ENCODE results near the gene PTPRK.

Gene PTPRK

DNA sequence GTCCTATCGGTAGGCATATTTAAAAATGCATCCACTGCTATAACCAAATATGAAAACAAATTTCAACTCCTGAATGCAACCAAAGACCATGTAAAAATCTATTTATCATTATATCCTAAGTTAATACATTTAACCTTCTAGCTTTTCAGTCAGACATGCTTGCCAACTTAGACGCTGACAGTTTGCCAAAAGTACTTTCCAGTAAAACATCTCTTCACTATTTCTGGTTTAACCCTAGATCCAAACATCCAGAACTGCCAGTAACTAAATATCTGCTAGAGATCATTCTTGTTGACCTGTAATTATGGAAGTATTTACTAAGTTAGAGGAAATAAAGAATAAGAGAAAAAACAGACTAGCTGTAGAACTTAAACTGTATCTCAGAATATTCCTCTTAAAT, 409.3 kb downstream of the PTPRK start:
- no peak overlapping the region for H3K4me2 ChIP-seq (ENCODE audit: low read length, poor library complexity, severe bottlenecking)
- H2BK120ac ChIP-seq (ENCODE audit: low read depth, low read length): no peak overlapping the region
- H3K36me3 ChIP-seq (ENCODE audit: control insufficient read depth in 1 of 2, insufficient read depth in 2 of 2, low read depth in 1 of 2, low read length in 2 of 2): no peaks in the 10 kb centered on the region
- H3K4me3 ChIP-seq (ENCODE audit: insufficient read depth in 1 of 2, low read depth in 1 of 2, low read length in 2 of 2): no peak overlapping the region
- peaks cover 16% of the 10 kb centered on the region for H3K79me1 ChIP-seq (replicated peaks; ENCODE audit: low read length, poor library complexity, severe bottlenecking)
- no peak overlapping the region for H4K91ac ChIP-seq (ENCODE audit: low read length)
- no peak overlapping the region for H3K23ac ChIP-seq (ENCODE audit: low read length in 2 of 2)
- no peak overlapping the region for H2AFZ ChIP-seq (ENCODE audit: low read depth, low read length)
- no peak for DNase-seq
- H4K8ac ChIP-seq (ENCODE audit: low read length): no peak overlapping the region
- H2BK15ac ChIP-seq (ENCODE audit: low read depth, poor library complexity, severe bottlenecking): no peak overlapping the region
- H3K9me3 ChIP-seq (ENCODE audit: control insufficient read depth, low read length): no peaks in the 10 kb centered on the region
- no peak overlapping the region for H3K14ac ChIP-seq (ENCODE audit: low read length in 2 of 2)
- no peak overlapping the region for H2BK5ac ChIP-seq (ENCODE audit: low read depth, low read length, poor library complexity, severe bottlenecking)
- H3K27ac ChIP-seq (ENCODE audit: low read length, poor library complexity, severe bottlenecking): no peak overlapping the region
- no peak overlapping the region for H2BK12ac ChIP-seq (ENCODE audit: low read length in 2 of 2)
- H3K18ac ChIP-seq (ENCODE audit: low read depth in 1 of 2, low read length in 2 of 2): no peak overlapping the region
- H3K9ac ChIP-seq (ENCODE audit: low read length): no peak overlapping the region
- 93% methylated on average over 2 of the region's 2 CpGs for WGBS
- H3K27me3 ChIP-seq (ENCODE audit: control insufficient read depth in 1 of 2, insufficient read depth in 1 of 2, low read length in 2 of 2): no peaks in the 10 kb centered on the region
- H3K4ac ChIP-seq (ENCODE audit: low read depth in 1 of 2, low read length in 2 of 2): no peak overlapping the region
- no peak overlapping the region for H2AK5ac ChIP-seq (ENCODE audit: low read length, severe bottlenecking)
- peaks cover 2% of the 10 kb centered on the region for H3K4me1 ChIP-seq (ENCODE audit: control insufficient read depth, insufficient read depth, low read depth, low read length)

DNA sequence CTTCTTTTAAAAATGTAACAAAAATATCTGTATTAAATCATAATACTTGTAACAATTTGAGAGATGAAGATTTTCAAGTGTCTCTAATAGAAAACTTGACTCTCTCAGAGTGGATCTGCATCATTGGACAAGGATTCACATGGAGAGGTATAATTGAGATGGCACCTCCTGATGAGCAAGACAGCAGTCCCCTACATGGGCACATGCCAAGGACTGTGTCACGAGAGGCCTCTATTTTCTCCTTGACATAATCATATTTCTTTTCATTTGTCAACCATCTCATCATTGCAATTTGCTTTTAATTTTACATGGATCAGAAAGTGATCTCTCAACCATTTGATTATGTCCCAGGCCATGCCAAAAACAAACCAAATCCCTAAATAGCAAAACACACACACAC, 412.7 kb downstream of the PTPRK start:
- no peak overlapping the region for H2BK15ac ChIP-seq (ENCODE audit: low read depth, poor library complexity, severe bottlenecking)
- H2BK5ac ChIP-seq (ENCODE audit: low read depth, low read length, poor library complexity, severe bottlenecking): no peak overlapping the region
- no peak overlapping the region for H2AK5ac ChIP-seq (ENCODE audit: low read length, severe bottlenecking)
- no peak overlapping the region for H2BK12ac ChIP-seq (ENCODE audit: low read length in 2 of 2)
- H3K36me3 ChIP-seq (ENCODE audit: control insufficient read depth in 1 of 2, insufficient read depth in 2 of 2, low read depth in 1 of 2, low read length in 2 of 2): no peaks in the 10 kb centered on the region
- no peak overlapping the region for H3K4ac ChIP-seq (ENCODE audit: low read depth in 1 of 2, low read length in 2 of 2)
- no peak overlapping the region for H3K4me2 ChIP-seq (ENCODE audit: low read length, poor library complexity, severe bottlenecking)
- no peak overlapping the region for H2BK120ac ChIP-seq (ENCODE audit: low read depth, low read length)
- H3K14ac ChIP-seq (ENCODE audit: low read length in 2 of 2): no peak overlapping the region
- no peak overlapping the region for H3K4me3 ChIP-seq (ENCODE audit: insufficient read depth in 1 of 2, low read depth in 1 of 2, low read length in 2 of 2)
- H3K9me3 ChIP-seq (ENCODE audit: control insufficient read depth, low read length): no peaks in the 10 kb centered on the region
- no peaks in the 10 kb centered on the region for H3K27me3 ChIP-seq (ENCODE audit: control insufficient read depth in 1 of 2, insufficient read depth in 1 of 2, low read length in 2 of 2)
- H3K79me1 ChIP-seq (replicated peaks; ENCODE audit: low read length, poor library complexity, severe bottlenecking): peaks cover 11% of the 10 kb centered on the region
- no peak overlapping the region for H3K18ac ChIP-seq (ENCODE audit: low read depth in 1 of 2, low read length in 2 of 2)
- H3K4me1 ChIP-seq (ENCODE audit: control insufficient read depth, insufficient read depth, low read depth, low read length): no peaks in the 10 kb centered on the region
- no peak overlapping the region for H3K23ac ChIP-seq (ENCODE audit: low read length in 2 of 2)
- H3K9ac ChIP-seq (ENCODE audit: low read length): no peak overlapping the region
- no peak overlapping the region for H2AFZ ChIP-seq (ENCODE audit: low read depth, low read length)
- no peak overlapping the region for H4K91ac ChIP-seq (ENCODE audit: low read length)
- no peak overlapping the region for H3K27ac ChIP-seq (ENCODE audit: low read length, poor library complexity, severe bottlenecking)
- DNase-seq: no peak
- no peak overlapping the region for H4K8ac ChIP-seq (ENCODE audit: low read length)
- WGBS: 96% methylated on average over 1 of the region's 1 CpG

DNA sequence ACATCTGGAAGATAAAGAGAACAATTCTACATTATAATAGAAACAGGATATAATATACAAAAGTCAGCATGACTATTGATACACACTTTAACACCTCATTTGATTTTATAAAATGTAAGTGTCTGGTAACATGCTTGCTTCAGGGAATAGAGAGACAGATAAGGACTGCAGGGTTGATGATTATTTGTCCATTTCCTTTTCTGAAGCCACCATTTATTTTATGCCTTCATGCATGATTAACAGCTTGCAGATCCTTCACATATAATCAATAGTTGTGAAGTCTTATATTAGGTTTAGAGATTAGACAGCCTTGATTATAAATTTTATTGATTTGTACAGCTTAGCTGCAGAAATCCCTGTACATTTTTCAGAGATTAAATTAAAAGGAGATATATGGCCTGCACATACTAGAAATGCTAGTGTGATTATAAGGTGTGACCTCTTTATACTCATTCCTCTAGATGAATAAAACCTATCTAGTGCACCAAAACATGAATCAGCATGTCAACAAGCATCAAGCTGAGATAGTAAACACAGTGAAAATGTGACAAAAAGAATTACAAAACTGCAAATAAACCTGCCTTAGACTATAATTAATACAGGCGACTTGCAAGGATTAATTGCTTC, 420.7 kb downstream of the PTPRK start:
- no CpG with 5 or more reads among the region's 1 CpG for WGBS
- H3K36me3 ChIP-seq (ENCODE audit: control insufficient read depth in 1 of 2, insufficient read depth in 2 of 2, low read depth in 1 of 2, low read length in 2 of 2): no peaks in the 10 kb centered on the region
- DNase-seq: no peak

DNA sequence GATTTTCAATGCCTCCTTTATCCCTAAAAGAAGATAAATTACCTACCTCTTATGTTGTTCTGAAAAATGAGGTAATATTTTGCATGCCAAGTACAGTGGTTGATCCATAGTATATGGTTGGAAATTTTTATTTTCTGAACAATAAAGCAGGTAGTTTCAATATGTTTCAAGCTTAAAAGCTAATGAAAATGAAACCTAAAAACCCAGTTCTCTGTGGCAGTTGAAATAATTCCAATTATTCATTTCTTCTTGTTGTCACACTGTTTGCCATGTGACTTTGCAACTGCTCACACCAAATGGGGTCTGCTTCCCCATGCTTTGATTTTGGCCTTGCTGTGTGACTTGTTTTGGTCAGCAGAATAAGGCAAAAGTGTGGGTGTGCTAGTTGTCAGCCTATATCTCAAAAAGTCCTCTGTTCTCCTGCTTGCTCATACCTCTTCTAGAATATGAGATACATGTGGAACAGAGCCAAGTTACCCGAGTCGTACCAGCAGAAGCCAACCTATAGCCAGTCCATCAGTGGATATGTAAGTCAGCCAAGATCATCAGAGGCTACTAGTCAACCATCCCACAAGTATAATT, 422.3 kb downstream of the PTPRK start:
- Histone ChIP-seq H2AFZ (ENCODE audit: low read depth, low read length) (no peak overlapping the region), H2BK15ac (ENCODE audit: low read depth, poor library complexity, severe bottlenecking) (no peak overlapping the region), H3K27me3 (ENCODE audit: control insufficient read depth in 1 of 2, insufficient read depth in 1 of 2, low read length in 2 of 2) (no peaks in the 10 kb centered on the region), H3K14ac (ENCODE audit: low read length in 2 of 2) (no peak overlapping the region), H3K4me1 (ENCODE audit: control insufficient read depth, insufficient read depth, low read depth, low read length) (no peaks in the 10 kb centered on the region), H3K9me3 (ENCODE audit: control insufficient read depth, low read length) (no peaks in the 10 kb centered on the region), H3K36me3 (ENCODE audit: control insufficient read depth in 1 of 2, insufficient read depth in 2 of 2, low read depth in 1 of 2, low read length in 2 of 2) (no peaks in the 10 kb centered on the region), H2BK120ac (ENCODE audit: low read depth, low read length) (no peak overlapping the region), H3K18ac (ENCODE audit: low read depth in 1 of 2, low read length in 2 of 2) (no peak overlapping the region), H3K79me1 (replicated peaks; ENCODE audit: low read length, poor library complexity, severe bottlenecking) (peaks cover 9% of the 10 kb centered on the region), H2BK12ac (ENCODE audit: low read length in 2 of 2) (no peak overlapping the region), H3K4me2 (ENCODE audit: low read length, poor library complexity, severe bottlenecking) (no peak overlapping the region), H3K23ac (ENCODE audit: low read length in 2 of 2) (no peak overlapping the region), H3K27ac (ENCODE audit: low read length, poor library complexity, severe bottlenecking) (no peak overlapping the region), H4K91ac (ENCODE audit: low read length) (no peak overlapping the region), H3K4me3 (ENCODE audit: insufficient read depth in 1 of 2, low read depth in 1 of 2, low read length in 2 of 2) (no peak overlapping the region), H3K4ac (ENCODE audit: low read depth in 1 of 2, low read length in 2 of 2) (no peak overlapping the region), H2AK5ac (ENCODE audit: low read length, severe bottlenecking) (no peak overlapping the region), H4K8ac (ENCODE audit: low read length) (no peak overlapping the region), H2BK5ac (ENCODE audit: low read depth, low read length, poor library complexity, severe bottlenecking) (no peak overlapping the region), H3K9ac (ENCODE audit: low read length) (no peak overlapping the region)
- DNase-seq: no peak
- 100% methylated on average over 2 of the region's 2 CpGs for WGBS

More for the DNA sequence above, 420.7 kb downstream of the PTPRK start:
- no peak overlapping the region for H4K91ac ChIP-seq (ENCODE audit: low read length)
- H2BK15ac ChIP-seq (ENCODE audit: low read depth, poor library complexity, severe bottlenecking): no peak overlapping the region
- no peak overlapping the region for H2BK5ac ChIP-seq (ENCODE audit: low read depth, low read length, poor library complexity, severe bottlenecking)
- H3K4me2 ChIP-seq (ENCODE audit: low read length, poor library complexity, severe bottlenecking): no peak overlapping the region
- no peak overlapping the region for H3K18ac ChIP-seq (ENCODE audit: low read depth in 1 of 2, low read length in 2 of 2)
- H4K8ac ChIP-seq (ENCODE audit: low read length): no peak overlapping the region
- H3K4me1 ChIP-seq (ENCODE audit: control insufficient read depth, insufficient read depth, low read depth, low read length): no peaks in the 10 kb centered on the region
- H3K27me3 ChIP-seq (ENCODE audit: control insufficient read depth in 1 of 2, insufficient read depth in 1 of 2, low read length in 2 of 2): no peaks in the 10 kb centered on the region
- H2BK120ac ChIP-seq (ENCODE audit: low read depth, low read length): no peak overlapping the region
- H2AK5ac ChIP-seq (ENCODE audit: low read length, severe bottlenecking): no peak overlapping the region
- H3K4ac ChIP-seq (ENCODE audit: low read depth in 1 of 2, low read length in 2 of 2): no peak overlapping the region
- no peak overlapping the region for H3K23ac ChIP-seq (ENCODE audit: low read length in 2 of 2)
- no peak overlapping the region for H3K9ac ChIP-seq (ENCODE audit: low read length)
- H3K14ac ChIP-seq (ENCODE audit: low read length in 2 of 2): no peak overlapping the region
- no peak overlapping the region for H2BK12ac ChIP-seq (ENCODE audit: low read length in 2 of 2)
- peaks cover 10% of the 10 kb centered on the region for H3K79me1 ChIP-seq (replicated peaks; ENCODE audit: low read length, poor library complexity, severe bottlenecking)
- no peaks in the 10 kb centered on the region for H3K9me3 ChIP-seq (ENCODE audit: control insufficient read depth, low read length)
- H3K4me3 ChIP-seq (ENCODE audit: insufficient read depth in 1 of 2, low read depth in 1 of 2, low read length in 2 of 2): no peak overlapping the region
- H3K27ac ChIP-seq (ENCODE audit: low read length, poor library complexity, severe bottlenecking): no peak overlapping the region
- no peak overlapping the region for H2AFZ ChIP-seq (ENCODE audit: low read depth, low read length)
